Measurements from ENCODE around the gene CTDSPL2.

CTDSPL2 gene

DNA sequence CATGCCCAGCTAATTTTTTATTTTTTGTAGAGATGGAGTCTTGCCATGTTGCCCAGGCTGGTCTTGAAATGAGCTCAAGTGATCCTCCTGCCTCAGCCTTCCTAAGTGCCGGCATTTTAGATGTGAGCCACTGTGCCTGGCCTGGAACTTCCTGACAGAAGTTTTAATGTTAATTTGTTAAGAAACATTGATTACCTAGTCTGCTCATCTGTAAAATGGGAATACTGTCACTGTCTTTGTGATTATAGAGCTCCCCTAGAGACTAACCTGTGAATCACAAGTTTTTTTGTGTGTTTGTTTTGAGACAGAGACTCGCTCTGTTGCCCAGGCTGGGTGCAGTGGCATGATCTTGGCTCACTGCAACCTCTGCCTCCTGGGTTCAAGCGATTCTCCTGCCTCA, 105.3 kb downstream of the CTDSPL2 start:
- DNase-seq (ENCODE audit: low read depth): no peak
- no peak overlapping the region for H3K4me3 ChIP-seq (ENCODE audit: low read length)
- TF ChIP-seq, protein P1, sequence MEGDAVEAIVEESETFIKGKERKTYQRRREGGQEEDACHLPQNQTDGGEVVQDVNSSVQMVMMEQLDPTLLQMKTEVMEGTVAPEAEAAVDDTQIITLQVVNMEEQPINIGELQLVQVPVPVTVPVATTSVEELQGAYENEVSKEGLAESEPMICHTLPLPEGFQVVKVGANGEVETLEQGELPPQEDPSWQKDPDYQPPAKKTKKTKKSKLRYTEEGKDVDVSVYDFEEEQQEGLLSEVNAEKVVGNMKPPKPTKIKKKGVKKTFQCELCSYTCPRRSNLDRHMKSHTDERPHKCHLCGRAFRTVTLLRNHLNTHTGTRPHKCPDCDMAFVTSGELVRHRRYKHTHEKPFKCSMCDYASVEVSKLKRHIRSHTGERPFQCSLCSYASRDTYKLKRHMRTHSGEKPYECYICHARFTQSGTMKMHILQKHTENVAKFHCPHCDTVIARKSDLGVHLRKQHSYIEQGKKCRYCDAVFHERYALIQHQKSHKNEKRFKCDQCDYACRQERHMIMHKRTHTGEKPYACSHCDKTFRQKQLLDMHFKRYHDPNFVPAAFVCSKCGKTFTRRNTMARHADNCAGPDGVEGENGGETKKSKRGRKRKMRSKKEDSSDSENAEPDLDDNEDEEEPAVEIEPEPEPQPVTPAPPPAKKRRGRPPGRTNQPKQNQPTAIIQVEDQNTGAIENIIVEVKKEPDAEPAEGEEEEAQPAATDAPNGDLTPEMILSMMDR (conservative IDR thresholded peaks at IDR 0.05; ENCODE audit: low read length): 0 out of 2 replicates have a peak, but pooled peaks have one; percentile 16

- TF ChIP-seq, protein P1 (conservative IDR thresholded peaks at IDR 0.05; ENCODE audit: low read length): no peak
- no peak overlapping the region for H3K4me3 ChIP-seq (ENCODE audit: low read length)
- DNase-seq (ENCODE audit: low read depth): no peak
Observed at GRCh38 chr15:44535092-44535491, 107.7 kb downstream of the CTDSPL2 start.

GRCh38 chr15:44535523-44536301, 108.3 kb downstream of the CTDSPL2 start:
- DNase-seq (ENCODE audit: low read depth): no peak
- peak overlapping the region; percentile 81 for H3K4me3 ChIP-seq (ENCODE audit: low read length)
- TF ChIP-seq, protein P1 (conservative IDR thresholded peaks at IDR 0.05; ENCODE audit: low read length): no peak

DNA sequence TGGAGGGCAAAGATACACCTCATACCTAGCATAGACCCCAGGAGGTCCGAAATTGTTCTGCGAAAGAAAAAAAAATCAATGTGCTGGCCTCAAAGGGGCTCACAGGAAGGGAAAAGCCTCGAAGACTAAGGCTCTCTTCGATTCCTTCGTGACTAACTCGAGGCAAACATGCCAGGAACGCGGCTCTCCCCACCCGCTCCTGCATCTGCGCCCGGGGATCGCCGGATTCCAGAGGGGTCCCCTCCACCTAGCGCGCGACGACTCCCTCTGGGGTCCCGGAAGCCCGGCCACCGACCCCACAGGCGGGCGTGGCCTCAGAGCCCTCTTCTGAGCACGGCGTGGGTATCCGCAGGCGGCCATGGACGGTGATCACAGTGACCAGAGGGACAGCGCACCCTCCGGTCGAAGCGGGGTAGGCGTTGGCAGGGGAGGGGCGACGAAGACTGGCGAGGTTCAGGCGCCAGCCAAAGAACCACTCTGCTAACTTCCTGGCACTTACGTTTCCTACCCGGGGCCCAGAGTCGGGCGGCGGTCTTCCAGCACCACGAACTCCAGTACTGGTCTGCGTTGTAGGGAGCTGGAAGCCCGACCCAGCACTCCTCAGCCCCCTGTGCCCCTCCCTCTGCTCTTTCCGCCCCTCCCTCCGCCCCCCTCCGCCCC, 109.0 kb downstream of the CTDSPL2 start:
- H3K4me3 ChIP-seq (ENCODE audit: low read length): peak overlapping the region; percentile 81
- TF ChIP-seq, protein P1 (conservative IDR thresholded peaks at IDR 0.05; ENCODE audit: low read length): peak; percentile 53
- no peak for DNase-seq (ENCODE audit: low read depth)

DNA sequence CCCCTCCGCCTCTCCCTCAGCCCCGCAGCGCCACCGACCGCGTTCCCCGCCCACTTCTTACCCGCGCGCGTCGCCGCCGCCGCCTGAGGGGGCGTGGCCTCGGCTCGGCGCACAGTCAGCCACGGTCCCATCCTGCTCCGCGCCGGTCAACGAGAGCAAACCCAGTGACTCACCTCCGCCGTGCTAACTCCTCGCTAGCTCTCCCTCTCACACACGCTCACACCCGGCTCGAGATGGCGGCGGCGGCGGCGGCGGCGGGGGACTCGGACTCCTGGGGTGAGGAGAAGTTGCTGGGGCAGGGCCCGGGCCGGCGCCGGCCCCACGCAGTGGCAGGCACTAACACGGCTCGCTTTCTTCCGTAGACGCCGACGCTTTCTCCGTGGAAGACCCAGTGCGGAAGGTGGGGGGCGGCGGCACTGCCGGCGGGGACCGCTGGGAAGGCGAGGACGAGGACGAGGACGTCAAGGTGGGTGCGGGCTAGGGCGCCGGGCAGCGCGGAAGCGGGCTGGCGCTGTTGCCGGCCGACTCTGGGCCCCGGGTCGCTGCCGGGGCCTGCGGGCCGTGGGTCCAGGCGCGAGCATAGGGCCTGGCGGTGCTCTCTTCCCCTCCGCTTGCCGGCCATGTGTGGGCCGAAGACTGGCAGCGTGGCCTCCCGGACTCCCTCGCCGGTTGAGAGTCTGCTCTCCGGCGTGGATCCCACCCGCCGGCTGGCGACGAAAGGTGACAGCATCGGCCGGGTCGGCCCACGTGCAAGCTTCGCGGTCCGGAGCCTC, 109.7 kb downstream of the CTDSPL2 start, which contains the start of gene EIF3J:
Gene EIF3J, plus strand, starts transcription at position 186 of the 773 bp plus-strand sequence. Its CDS starts 48 bp downstream, at position 234.
- TF ChIP-seq, protein P1 (conservative IDR thresholded peaks at IDR 0.05; ENCODE audit: low read length): no peak
- peak; percentile 97 for DNase-seq (ENCODE audit: low read depth)
- H3K4me3 ChIP-seq (ENCODE audit: low read length): peak within 1 kb of the TSS; percentile 83

GRCh38 chr15:44537735-44538240, 110.4 kb downstream of the CTDSPL2 start:
- TF ChIP-seq, protein P1 (conservative IDR thresholded peaks at IDR 0.05; ENCODE audit: low read length): no peak
- peak overlapping the region; percentile 83 for H3K4me3 ChIP-seq (ENCODE audit: low read length)
- no peak for DNase-seq (ENCODE audit: low read depth)

Data from AG10803 (cell line).